Glomerular endothelial cell (primary cell): ENCODE results near the gene TDRD12. TPM values are rescaled to one million over a fixed set of nuclear protein-coding genes. Genes with fewer than 3 reads are reported as not detected.
"Not testable (repeated sequence)": the region's sequence is repeated elsewhere in the genome, so short reads cannot be mapped to it uniquely, and the experiment has no call there.

Experiments used
- DNase-seq: peaks from one replicate; pipeline ENCODE4 v3.0.0-alpha.2; 2011; ENCODE audit warnings: low read depth, low spot score; ENCODE audit errors: extremely low read depth
- total RNA-seq: library from RNA; depleted of rRNA; stranded (reverse); fragments of >200 nt; gene quantifications from 2 replicates; pipeline ENCODE4 v1.2.3, GENCODE V29; 2015

The TDRD12 gene
- total RNA-seq, 1 donor from 2014 or later, result 0.23 TPM

DNA sequence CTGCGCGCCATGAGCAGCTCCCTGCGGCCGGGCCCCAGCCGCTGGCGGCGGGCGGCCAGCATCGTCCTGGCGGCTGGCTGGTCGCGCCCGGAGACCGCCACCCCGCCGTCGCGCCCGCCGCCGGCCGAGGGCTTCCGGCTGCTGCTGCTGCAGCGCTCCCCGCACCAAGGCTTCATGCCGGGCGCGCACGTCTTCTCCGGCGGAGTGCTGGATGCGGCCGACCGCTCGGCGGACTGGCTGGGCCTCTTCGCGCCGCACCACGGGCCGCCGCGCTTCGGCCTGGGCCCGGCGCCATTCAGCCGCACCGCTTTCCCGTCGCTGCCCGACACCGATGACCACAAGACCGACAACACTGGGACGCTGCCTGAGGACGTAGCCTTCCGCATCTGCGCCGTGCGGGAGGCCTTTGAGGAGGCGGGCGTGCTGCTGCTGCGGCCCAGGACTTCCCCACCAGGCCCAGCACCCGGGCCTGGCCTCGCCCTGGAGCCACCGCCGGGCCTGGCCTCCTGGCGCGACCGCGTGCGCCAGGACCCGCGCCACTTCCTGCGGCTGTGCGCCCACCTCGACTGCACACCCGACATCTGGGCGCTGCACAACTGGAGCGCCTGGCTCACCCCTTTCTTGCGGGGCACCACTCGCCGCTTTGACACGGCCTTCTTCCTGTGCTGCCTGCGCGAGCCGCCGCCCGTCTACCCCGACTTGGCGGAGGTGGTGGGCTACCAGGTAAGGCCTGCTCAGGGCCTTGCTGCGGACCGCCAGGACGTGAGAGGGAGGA is 27.4 kb upstream of the TDRD12 start:
- DNase-seq, result no peak

DNA sequence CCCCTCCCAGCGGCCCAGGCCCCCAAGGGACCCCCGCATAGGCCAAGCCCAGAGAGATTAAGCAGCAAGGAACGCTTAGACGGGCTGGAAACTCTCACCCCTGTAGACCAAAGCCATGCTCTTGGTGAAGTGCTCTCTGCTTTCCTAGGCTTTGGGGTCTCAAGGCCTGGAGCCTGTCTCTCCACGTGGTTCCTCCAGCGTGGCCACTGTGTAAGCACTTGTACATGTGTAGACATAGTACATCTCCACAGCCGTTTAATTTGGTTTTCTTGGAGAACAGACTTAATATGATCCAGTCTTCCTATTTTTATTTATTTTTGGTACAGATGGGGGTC is 26.9 kb upstream of the TDRD12 start:
- DNase-seq, result no peak

DNA sequence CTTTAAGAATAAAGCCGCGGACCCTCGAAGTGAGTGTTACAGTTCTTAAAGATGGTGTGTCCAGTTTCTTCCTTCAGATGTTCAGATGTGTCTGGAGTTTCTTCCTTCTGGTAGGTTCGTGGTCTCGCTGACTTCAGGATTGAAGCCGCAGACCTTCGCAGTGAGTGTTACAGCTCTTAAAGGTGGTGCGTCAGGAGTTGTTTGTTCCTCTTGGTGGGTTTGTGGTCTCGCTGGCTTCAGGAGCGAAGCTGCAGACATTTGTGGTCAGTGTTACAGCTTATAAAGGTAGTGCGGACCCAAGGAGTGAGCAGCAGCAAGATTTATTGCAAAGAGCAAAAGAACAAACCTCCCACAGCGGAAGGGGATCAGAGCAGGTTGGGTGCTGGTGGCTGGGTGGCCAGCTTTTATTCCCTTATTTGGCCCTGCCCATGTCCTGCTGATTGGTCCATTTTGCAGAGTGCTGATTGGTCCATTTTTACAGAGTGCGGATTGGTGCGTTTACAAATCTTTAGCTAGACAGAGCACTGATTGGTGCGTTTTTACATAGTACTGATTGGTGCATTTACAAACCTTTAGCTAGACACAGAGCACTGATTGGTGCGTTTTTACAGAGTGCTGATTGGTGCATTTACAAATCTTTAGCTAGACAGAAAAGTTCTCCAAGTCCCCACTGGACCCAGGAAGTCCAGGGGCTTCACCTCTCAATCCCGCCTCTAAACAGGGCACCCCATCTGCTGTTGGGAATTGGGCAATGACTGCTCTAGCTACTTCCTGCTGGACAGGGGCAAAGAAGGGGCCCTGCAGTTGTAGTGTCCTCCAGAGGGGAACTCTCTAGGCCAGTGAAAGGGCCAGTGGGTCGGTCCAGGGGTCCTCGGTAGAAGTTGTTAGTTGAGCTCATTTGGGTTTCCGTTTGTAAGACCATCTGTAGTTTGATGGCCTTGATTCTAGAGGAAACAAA is 26.1 kb upstream of the TDRD12 start:
- not testable (repeated sequence) for DNase-seq

DNA sequence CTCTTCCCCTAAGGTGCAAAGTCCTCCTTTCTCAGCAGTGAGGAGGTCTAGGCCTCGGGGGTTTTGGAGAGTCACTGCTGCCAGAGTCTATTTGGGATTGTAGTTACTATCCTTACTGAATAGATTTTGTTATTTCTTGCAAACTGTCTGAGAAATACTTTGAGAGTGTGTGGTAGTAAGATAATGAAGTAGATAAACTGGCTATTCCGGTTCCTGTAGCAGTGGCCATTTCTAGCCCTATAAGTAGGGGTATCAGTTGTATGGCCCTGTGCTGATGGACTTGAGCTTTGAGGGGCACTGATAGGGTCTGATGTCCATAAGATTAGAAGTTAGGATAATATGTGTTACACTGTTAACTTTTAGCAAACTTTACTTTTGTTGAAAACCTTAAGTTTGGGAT is 25.3 kb upstream of the TDRD12 start:
- DNase-seq, result not testable (repeated sequence)

DNA sequence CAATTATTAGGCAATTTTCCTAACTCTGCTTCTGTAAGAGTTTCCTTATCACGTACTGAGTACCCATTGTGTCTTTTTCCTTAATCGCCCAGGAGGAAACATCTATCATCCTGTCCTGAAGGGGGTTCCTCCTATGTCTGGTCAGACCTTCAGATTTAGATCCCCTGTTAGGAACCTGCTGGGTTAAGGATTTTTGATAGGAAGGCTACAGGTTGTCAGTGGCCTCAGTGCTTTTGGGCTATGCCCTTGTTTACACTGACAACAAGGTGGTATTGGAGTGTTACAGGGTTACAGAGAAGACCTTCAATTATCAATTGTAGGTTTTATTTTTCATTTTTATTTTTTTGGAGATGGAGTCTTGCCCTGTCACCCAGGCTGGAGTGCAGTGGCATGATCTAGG is 24.7 kb upstream of the TDRD12 start:
- DNase-seq, result not testable (repeated sequence)

DNA sequence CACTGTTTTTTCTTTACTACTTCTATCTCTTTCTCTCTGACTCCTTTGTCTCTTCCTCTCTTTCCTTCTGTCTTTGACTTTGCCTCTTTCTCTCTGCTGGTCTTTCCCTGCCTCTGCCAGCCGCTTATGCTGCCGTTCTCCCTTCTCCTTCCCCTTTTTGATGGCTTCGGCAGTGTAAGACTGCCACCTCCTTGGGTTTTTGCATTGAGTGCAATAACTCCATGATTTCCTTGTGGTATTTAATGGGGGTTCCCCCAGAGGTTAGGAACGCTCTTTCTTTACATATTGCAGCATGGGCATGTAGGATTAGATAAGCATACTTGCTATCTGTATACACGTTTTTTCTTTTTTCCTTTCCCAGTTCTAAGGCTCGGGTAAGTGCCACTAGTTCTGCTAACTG is 24.1 kb upstream of the TDRD12 start:
- DNase-seq, result not testable (repeated sequence)

DNA sequence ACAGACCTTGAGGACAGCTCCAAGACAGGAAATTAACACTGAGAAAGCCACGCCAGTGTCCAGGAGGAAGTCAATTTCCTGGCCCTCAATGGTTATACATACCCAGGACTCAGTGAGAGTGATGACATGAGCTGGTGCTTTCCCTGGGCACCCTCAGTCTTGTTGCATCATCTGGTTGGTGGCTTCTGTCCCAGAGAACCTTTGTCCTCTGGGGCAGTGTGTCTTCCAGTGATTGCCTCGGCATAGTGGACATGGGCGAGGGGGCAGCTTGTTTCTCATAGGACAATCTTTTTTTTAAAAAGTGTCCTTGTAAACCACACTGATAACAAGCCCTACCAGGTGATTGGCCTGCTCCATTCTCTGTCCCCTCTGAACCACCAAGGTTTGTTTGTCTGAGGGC is 22.8 kb upstream of the TDRD12 start:
- DNase-seq, result not testable (repeated sequence)

DNA sequence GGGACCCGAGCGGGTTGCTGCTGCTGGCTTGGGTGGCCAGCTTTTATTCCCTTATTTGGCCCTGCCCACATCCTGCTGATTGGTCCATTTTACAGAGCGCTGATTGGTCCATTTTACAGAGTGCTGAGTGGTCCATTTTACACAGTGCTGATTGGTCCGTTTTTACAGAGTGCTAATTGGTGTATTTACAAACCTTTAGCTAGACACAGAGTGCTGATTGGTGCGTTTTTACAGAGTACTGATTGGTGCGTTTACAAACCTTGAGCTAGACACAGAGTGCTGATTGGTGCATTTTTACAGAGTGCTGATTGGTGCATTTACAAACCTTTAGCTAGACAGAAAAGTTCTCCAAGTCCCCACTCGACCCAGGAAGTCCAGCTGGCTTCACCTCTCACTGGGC is 19.4 kb upstream of the TDRD12 start:
- not testable (repeated sequence) for DNase-seq

DNA sequence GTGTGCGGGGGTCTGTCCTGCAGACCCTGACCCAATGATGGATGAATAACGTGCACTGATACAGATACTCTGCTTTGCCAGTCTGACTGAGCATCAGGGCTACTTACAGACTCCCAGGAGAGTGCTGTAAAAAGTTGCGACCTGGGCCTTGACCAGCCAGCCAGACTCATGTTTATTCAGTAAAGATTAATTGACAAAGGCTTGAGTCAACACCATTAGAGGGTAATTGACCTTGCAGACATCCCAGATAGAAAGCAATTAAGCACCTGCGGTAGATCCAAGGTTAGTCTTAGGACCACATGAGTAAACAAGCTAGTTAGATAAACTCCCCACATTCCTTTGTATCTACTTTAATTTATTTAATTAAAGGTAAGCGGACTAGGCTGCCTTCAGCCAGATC is 17.6 kb upstream of the TDRD12 start:
- no peak for DNase-seq

DNA sequence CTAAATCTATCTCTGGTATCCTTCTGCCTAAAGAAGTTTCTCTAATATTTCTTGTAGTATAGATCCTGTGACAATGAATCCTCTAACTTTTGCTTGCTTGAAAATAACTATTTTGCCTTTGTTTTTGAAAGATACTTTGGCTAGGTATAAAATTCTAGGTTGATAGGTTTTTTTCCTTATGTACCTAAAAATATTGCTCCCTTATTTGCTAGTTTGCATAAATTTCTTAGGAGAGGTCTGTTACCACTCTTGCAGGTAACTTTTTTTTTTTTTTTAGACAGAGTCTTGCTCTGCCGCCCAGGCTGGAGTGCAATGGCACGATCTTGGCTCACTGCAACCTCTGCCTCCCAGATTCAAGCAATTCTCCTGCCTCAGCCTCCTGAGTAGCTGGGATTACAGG is 15.6 kb upstream of the TDRD12 start:
- not testable (repeated sequence) for DNase-seq

DNA sequence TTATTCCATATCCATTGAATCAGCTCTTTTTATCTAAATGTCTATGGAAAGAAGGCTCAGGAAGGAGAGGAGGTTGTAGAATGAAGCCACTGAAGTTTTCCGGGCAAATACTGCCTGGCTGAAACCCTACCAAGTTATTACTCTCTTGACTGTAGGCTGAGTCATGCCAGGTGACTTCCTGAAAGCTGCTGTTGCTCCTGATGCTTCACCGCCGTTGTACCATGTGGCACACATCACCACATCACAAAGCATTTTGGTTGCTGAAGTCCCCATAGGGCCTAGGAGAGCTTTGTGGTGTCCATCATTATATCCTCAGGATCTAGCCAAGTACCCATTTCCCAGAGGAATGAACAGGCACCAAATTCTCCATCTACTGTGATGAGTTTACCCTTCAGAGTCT is 11.1 kb upstream of the TDRD12 start:
- no peak for DNase-seq

DNA sequence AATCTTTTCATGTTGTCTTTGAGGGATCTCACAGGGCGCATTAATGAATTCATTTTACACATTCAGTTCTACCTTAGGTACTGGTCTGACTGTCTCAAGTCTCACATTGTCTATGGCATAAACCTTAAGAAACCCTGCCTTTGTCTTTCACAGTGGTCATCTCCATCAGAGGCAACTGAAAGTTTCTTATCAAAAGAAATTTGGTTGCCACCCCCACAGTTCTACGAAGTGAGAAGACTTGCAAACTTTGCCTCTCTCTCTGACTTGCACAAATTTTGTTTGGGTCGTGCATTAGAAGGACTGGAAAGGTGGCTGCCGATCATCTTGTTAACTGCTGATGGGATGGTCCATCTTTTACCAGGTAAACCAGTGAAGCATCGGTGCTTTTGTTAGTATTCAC is 10.5 kb upstream of the TDRD12 start:
- no peak for DNase-seq

DNA sequence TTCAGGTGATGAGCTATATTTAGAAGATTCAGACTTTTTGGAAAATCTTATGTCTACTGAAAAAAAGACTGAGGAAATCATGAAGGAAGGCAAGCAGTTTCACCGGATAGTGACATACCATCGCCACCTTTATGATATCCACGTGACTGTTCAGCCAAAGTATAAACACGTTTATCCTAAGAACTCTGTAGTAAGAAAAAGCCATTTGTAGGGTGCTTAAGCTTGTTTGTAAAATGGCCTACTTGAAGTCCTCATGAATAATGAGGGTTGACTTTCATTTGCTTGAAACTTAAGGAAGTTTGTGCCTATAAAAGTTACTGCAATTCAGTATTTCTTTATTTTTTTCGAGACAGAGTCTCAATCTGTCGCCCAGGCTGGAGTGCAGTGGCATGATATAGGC is 7.8 kb upstream of the TDRD12 start:
- DNase-seq, result no peak

DNA sequence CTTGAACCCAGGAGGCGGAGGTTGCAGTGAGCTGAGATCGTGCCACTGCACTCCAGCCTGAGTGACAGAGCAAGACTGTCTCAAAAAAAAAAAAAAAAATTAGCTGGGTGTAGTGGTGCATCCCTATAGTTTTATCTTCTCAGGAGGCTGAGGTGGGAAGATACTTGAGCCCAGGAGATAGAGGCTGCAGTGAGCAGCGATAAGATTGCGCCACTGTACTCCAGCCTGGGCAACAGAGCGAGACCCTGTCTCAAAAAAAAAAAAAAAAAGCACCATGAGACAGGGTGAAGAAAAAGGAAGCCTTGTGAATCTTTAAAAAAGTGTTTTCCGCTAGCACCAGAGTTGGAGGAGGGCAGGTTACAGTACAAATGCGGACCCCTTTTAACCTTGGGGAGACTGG is 3.4 kb upstream of the TDRD12 start:
- DNase-seq, result not testable (repeated sequence)

DNA sequence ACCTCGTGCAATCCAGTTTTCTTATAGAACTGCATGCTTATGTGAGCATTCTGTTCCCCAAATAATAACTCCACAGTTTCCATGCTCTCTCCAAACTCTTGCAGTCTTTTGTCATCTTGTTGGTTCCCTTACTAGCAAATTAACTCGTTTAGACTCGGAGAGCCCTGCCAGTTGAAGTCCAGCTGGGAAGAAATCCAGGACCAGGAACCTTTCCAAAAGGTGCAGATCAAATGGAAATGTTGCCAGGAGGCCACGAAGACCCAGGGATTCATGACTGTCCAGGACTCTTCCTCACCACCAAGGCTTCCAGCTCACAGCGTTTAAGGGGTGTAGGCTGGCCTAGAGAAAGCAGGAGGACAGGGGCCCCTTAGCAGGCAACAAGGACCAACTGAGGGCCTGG is 2.1 kb upstream of the TDRD12 start:
- no peak for DNase-seq

DNA sequence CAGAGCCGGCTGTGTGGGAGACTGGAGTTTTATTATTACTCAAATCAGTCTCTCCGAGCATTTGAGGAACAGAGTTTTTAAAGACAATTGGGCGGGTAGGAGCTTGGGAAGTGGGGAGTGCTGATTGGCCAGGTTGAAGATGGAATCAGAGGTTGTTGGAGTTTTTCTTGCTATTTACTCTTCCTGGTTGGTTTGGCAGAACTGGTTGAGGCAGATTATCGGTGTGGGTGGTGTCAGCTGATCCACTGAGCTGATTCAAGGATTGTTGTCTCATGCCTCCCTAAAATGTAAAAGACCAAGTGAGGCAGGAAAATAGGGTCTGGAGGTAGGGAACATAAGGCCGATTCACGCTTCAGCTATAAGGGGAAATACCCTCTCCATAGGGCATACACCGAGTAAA is 1.3 kb upstream of the TDRD12 start:
- no peak for DNase-seq

DNA sequence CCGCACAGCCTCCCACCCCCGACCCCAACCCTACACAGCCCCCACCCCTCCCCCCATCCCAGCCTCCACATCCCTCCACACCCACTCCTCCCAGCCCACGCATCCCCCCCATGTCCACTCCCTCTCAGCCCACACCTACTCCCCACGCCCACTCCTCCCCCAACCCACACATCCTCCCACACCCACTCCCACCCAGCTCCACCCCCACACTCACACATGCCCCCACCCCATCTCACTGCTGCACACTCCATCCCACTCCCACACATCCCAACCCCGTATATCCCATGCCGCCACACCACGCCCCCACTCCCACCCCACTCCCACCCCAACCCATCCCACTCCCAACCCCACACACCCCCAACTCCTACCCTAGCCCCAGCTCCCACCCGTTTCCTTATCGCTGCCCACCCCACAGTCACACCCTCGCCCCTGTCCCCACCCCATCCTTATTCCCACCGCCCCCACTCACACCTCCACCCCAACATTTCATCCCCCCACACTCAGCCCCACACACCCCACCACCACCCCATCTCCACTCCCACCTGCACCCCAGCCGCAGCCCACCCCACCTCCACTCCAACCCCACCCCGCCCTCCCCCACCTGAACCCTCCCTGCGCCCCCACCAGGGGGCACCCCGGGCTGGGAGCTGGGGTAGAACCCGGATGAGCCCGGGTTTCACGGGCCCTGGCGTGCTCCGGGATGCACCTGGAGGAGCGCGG is 809 bp downstream of the TDRD12 start:
- DNase-seq, result no peak

DNA sequence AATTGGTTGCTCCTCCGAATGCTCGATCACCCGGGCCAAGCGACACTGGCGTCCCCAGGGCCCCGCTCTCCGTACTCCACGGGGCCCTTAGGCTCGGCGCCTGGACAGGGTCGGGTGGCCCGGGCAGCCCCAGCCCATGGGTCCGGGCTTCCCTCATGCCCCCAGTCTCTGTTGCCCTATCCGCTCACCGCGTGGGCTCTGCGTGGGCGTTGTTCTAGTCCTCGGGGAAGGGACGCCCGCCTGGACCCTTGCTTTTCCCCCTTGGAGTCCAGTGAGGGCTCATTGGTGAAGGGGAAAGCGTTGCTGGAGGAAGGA is 1.3 kb downstream of the TDRD12 start:
- DNase-seq, result no peak

DNA sequence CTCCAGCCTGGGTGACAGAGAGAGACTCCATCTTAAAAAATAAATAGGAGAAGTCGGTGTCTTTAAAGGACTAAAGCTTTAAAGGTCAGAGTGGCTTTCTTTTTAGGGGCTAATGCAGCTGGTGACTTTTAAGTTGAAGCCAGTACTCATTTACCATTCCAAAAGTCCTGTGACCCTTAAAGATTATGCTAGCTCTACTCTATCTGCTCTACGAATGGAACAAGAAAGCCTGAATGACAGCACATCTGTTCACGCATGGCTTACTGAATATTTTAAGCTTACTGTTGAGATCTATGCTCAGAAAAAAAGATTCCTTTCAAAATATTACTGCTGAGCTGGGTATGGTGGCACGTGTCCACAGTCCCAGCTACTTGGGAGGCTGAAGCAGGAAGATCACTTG is 16.4 kb downstream of the TDRD12 start:
- DNase-seq, result no peak

DNA sequence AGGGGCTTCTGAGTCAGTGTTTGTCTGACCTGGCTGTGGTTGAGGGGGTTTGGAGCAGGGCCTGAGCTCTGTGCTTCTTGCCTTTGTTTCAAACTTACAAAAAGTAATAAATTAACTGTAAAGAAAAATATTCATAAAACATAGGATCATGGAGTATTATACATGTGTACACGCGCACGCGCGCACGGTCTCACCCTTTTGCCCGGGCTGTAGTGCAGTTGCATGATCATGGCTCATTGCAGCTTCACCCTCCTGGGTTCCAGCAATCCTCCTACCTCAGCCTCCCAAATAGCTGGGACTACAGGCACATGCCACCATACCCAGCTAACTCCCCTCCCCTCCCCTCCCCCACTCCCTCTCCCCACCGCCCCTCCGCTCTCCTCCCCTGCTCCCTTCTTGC is 23.5 kb downstream of the TDRD12 start:
- no peak for DNase-seq

DNA sequence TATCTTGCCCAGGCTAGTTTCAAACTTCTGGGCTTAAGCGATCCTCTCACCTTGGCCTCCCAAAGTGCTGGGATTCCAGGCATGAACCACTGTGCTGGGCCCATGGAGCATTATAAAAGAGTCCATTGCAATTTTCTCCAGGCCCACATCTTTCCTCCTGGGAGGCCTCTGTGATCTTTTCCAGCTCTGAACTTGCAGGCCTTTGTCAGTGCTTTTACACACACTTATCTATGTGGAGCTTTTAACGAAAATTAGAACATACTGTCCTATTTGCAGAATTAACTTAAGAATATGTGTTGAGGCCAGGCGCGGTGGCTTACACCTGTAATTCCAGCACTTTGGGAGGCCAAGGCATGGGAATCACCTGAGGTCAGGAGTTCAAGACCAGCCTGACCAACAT is 23.9 kb downstream of the TDRD12 start:
- DNase-seq, result no peak
